Measurements from ENCODE around the gene RNASE13. TPM values are rescaled to one million over a fixed set of nuclear protein-coding genes. Genes with fewer than 3 reads are reported as not detected.

RNASE13 gene, protein sequence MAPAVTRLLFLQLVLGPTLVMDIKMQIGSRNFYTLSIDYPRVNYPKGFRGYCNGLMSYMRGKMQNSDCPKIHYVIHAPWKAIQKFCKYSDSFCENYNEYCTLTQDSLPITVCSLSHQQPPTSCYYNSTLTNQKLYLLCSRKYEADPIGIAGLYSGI
- total RNA-seq, result not detected in 2 replicates

GRCh38 chr14:21034707-21035106, at the start of gene RNASE13:
TSS of gene RNASE13 (minus strand) at chr14:21034807. CDS start at chr14:21034288, 519 bp downstream.

DNA sequence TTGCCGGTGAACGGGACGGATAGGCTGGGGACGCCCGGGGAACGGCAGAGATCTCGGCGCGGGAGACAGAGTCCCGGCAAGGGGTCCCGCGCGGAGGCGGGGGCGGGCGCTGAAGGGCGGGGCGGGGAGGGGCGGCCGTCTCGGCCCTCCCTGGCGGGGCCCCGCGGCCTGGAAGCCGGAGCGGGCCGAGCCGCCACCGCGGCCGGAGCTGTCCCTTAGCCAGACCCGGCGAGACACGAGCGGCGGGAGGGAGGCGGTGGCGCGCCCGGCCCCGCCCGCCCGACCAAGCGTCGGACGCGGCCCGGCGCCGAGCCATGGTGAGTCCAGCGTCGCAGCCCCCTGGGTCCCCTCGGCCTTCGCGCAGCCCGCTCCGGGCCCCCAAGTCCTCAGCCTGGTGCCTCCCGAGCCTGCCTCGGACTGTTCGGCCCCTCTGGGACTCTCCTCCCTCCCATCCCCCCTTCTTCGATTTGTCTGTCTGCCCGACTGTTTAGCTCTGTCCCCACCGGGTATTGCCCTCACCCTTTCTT, 35.5 kb upstream of the RNASE13 start, which contains the start of gene ARHGEF40:
ARHGEF40 (plus strand) TSS at position 222 of the 527 bp plus-strand sequence; CDS start at position 315, 93 bp downstream.

DNA sequence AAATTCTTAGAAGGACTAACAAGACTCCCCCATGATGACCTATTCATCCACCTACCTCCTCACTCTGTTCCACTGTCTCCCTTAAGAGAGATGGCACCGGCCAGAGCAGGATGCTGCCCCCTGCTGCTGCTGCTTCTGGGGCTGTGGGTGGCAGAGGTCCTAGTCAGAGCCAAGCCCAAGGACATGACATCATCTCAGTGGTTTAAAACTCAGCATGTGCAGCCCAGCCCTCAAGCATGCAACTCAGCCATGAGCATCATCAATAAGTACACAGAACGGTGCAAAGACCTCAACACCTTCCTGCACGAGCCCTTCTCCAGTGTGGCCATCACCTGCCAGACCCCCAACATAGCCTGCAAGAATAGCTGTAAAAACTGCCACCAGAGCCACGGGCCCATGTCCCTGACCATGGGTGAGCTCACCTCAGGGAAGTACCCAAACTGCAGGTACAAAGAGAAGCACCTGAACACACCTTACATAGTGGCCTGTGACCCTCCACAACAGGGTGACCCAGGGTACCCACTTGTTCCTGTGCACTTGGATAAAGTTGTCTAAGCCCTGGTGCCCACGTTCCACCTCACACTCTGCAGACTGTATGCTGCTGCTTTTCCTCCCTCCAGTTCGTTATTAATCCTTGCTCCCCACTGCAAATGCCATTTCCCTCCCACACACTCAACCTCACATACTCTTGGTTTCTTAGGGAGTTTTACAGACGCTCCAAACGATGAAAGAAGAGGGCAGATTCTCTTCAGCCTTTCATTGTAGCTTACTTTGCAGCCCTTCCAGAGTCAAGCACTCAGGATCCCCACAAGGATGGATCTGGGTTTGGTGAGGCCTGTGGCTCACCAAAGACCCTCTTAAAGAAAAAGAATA, 23.4 kb upstream of the RNASE13 start, which contains the start of gene RNASE8:
RNASE8 (plus strand) TSS at position 20 of the 873 bp plus-strand sequence; CDS start at position 91, 71 bp downstream.

GRCh38 chr14:21041676-21042433, 7.2 kb upstream of the RNASE13 start, which contains the start of gene RNASE7:
TSS of gene RNASE7 (plus strand) at chr14:21042362. CDS start at chr14:21042993, 631 bp downstream.

GRCh38 chr14:21029917-21030316, 4.7 kb downstream of the RNASE13 start, which contains the start of gene TPPP2:
TSS of gene TPPP2 (plus strand) at chr14:21030217. CDS start at chr14:21030582, 365 bp downstream.

GRCh38 chr14:21024585-21025370, 9.8 kb downstream of the RNASE13 start, which contains the start of gene NDRG2:
TSS of gene NDRG2 (minus strand) at chr14:21025061. CDS start at chr14:21023315, 1,746 bp downstream.

GRCh38 chr14:20998674-20999366, 35.8 kb downstream of the RNASE13 start, which contains the start of gene SLC39A2:
TSS of gene SLC39A2 (plus strand) at chr14:20999293. CDS start at chr14:20999447, 154 bp downstream.

GRCh38 chr14:20989787-20990600, 44.6 kb downstream of the RNASE13 start, which contains the start of gene METTL17:
TSS of gene METTL17 (plus strand) at chr14:20989980. CDS start at chr14:20990003, 23 bp downstream.

Other genes starting within 250 kb of the RNASE13 start
- 1.1 and 1.5 TPM in 2 replicates for gene RNASE1, start 232.0 kb downstream of the RNASE13 start, total RNA-seq
- not detected in 2 replicates for gene RNASE3, start 143.4 kb downstream of the RNASE13 start, total RNA-seq
- not detected in 2 replicates for gene RNASE2, start 79.3 kb downstream of the RNASE13 start, total RNA-seq
- 36.6 and 60.7 TPM in 2 replicates for gene METTL17, start 44.8 kb downstream of the RNASE13 start, total RNA-seq
- 8.2 and 10.4 TPM in 2 replicates for gene SLC39A2, start 35.5 kb downstream of the RNASE13 start, total RNA-seq
- gene NDRG2, start 9.7 kb downstream of the RNASE13 start, total RNA-seq, result 28.0 and 32.5 TPM in 2 replicates
- gene TPPP2, start 4.6 kb downstream of the RNASE13 start, total RNA-seq, result not detected in 2 replicates
- gene RNASE7, start 7.6 kb upstream of the RNASE13 start, total RNA-seq, result 1.1 and 2.2 TPM in 2 replicates
- not detected in 2 replicates for gene RNASE8, start 23.0 kb upstream of the RNASE13 start, total RNA-seq
- 11.6 and 12.0 TPM in 2 replicates for gene ARHGEF40, start 35.5 kb upstream of the RNASE13 start, total RNA-seq
- gene ZNF219, start 63.8 kb upstream of the RNASE13 start, total RNA-seq, result 34.0 and 48.0 TPM in 2 replicates
- gene TMEM253, start 66.3 kb upstream of the RNASE13 start, total RNA-seq, result 0.09 and 0.49 TPM in 2 replicates
- gene OR5AU1, start 121.3 kb upstream of the RNASE13 start, total RNA-seq, result not detected in 2 replicates
- gene HNRNPC, start 234.6 kb upstream of the RNASE13 start, total RNA-seq, result 741 and 791 TPM in 2 replicates
- gene RPGRIP1, start 245.3 kb upstream of the RNASE13 start, total RNA-seq, result not detected in 2 replicates